ENCODE measurements around the gene NCKAP1. TPM values are rescaled to one million over a fixed set of nuclear protein-coding genes. Genes with fewer than 3 reads are reported as not detected.

The NCKAP1 gene
- total RNA-seq, 1 experiment from 2014 or later = 115 TPM

DNA sequence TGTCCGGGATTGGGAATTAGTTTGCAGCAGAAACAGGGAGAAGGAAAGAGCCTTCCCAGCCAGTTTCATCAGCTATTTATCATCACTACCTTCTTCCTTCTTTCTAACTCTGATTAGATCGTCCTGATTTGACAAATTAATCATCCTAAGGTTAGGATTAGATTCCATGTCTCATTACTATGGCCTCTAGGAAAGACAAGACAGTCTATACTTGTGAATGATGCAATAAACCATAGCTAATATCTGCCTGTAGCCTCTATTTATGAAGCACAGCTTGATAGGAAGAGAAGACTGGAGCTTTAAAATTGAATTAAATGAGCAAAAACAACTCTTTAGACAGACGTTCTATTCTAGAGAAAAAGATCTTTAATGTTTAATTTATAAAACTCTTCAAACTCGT, 146.6 kb downstream of the NCKAP1 start:
- ChIA-PET POLR2A (interaction anchor here (1.2 kb wide), 1 partner anchor 9 kb away, joined by 3 read pairs; no protein-coding TSS in a partner anchor), CTCF (interaction anchor here (1.0 kb wide), 1 partner anchor 88 kb away, joined by 3 read pairs; no protein-coding TSS in a partner anchor), RAD21 (ENCODE audit: low non-redundant PET in 1 of 2, low total read pairs in 2 of 2, uncharacterized antibody in 2 of 2, unreplicated experiment in 2 of 2) (no interaction called here)
- Histone ChIP-seq H3K9me3 (ENCODE audit: control insufficient read depth in 1 of 2, insufficient read depth in 1 of 2, low read depth in 1 of 2, low read length in 2 of 2) (no peaks in the 10 kb centered on the region), H3K9ac (ENCODE audit: low read length) (no peak overlapping the region), H3K4me2 (ENCODE audit: low read length) (no peak overlapping the region), H3K4me3 (replicated peaks in 1 of 2; ENCODE audit: low read depth in 1 of 2, low read length in 2 of 2) (no peak overlapping the region), H3K27me3 (ENCODE audit: insufficient read depth, low read length) (no peaks in the 10 kb centered on the region), H3K9me2 (ENCODE audit: insufficient read depth) (no peaks in the 10 kb centered on the region), H3K4me1 (ENCODE audit: control insufficient read depth in 1 of 2, insufficient read depth in 2 of 2, low read length in 2 of 2) (no peaks in the 10 kb centered on the region), H4K20me1 (ENCODE audit: insufficient read depth) (no peaks in the 10 kb centered on the region; the same call in 1 of the 2 replicates), H3K79me2 (ENCODE audit: insufficient read depth, low read length) (no peaks in the 10 kb centered on the region), H2AFZ (ENCODE audit: low read depth, low read length, poor library complexity, severe bottlenecking) (no peak overlapping the region), H3K36me3 (ENCODE audit: control insufficient read depth in 1 of 2, insufficient read depth in 2 of 2, low read length in 2 of 2) (no peaks in the 10 kb centered on the region), H3K27ac (ENCODE audit: low read depth, low read length) (no peak overlapping the region)
- no peak for ATAC-seq
- no TSS peak for BruUV-seq (replicated peaks)
- TF ChIP-seq POLR2AphosphoS5 (IDR thresholded peaks at IDR 0.05; ENCODE audit: low read depth, low read length) = no peak
- TF ChIP-seq POLR2A (IDR thresholded peaks at IDR 0.05; ENCODE audit: borderline replicate concordance, extremely low read depth, insufficient read depth, insufficient read length) = no peak
- TF ChIP-seq, protein P1, sequence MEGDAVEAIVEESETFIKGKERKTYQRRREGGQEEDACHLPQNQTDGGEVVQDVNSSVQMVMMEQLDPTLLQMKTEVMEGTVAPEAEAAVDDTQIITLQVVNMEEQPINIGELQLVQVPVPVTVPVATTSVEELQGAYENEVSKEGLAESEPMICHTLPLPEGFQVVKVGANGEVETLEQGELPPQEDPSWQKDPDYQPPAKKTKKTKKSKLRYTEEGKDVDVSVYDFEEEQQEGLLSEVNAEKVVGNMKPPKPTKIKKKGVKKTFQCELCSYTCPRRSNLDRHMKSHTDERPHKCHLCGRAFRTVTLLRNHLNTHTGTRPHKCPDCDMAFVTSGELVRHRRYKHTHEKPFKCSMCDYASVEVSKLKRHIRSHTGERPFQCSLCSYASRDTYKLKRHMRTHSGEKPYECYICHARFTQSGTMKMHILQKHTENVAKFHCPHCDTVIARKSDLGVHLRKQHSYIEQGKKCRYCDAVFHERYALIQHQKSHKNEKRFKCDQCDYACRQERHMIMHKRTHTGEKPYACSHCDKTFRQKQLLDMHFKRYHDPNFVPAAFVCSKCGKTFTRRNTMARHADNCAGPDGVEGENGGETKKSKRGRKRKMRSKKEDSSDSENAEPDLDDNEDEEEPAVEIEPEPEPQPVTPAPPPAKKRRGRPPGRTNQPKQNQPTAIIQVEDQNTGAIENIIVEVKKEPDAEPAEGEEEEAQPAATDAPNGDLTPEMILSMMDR (IDR thresholded peaks at IDR 0.05 in 2 of 3, conservative IDR thresholded peaks at IDR 0.05 in 1 of 3; ENCODE audit: borderline replicate concordance in 1 of 3, insufficient read depth in 1 of 3, low read depth in 2 of 3, low read length in 2 of 3) = no peak
- no peak for TF ChIP-seq EGR1 (IDR thresholded peaks at IDR 0.05; ENCODE audit: low read depth)
- TF ChIP-seq YY1 (IDR thresholded peaks at IDR 0.05; ENCODE audit: extremely low read depth, insufficient replicate concordance, low read depth, low read length) = no peak
- intact Hi-C loops (cut with micrococcal nuclease) = no loop called here
- no peak for DNase-seq (ENCODE audit: low read depth, low spot score)

DNA sequence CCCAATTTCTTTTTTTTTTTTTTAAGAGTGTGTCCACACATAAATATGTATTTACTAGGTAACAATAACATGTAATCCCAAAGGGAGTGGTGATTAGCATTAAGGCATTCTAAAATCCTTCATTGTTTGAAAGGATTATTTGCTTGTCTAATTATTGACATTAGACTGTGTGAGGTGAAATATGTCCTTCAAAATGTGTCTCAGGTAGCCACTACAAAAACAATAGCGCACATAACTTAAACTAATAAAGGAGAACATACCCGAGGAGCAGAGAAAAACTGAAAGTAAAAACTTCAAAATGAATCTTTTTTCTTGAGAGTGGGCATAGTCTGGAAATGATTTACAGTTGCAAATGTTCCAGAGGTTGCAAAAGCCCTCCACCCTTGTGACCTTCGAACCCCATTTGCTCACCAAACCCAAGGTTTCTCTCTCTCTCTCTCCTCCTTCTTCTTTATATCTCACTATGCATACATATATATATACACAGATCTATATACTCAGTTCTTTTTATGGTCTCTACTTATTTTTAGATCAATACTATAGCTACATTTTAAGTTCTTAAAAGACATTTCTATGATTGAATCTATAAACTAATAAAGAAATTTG, 147.4 kb downstream of the NCKAP1 start:
- RAD21 ChIA-PET (ENCODE audit: low non-redundant PET in 1 of 2, low total read pairs in 2 of 2, uncharacterized antibody in 2 of 2, unreplicated experiment in 2 of 2) = no interaction called here
- H3K4me3 ChIP-seq (replicated peaks in 1 of 2; ENCODE audit: low read depth in 1 of 2, low read length in 2 of 2) = no peak overlapping the region
- TF ChIP-seq RAD21 (IDR thresholded peaks at IDR 0.05; ENCODE audit: low read depth) (no peak), JUND (IDR thresholded peaks at IDR 0.05) (no peak), ZFX (IDR thresholded peaks at IDR 0.05) (no peak), CBX3 (IDR thresholded peaks at IDR 0.05; ENCODE audit: low read depth) (no peak), EGR1 (IDR thresholded peaks at IDR 0.05; ENCODE audit: low read depth) (no peak), SIN3A (IDR thresholded peaks at IDR 0.05; ENCODE audit: low read depth) (no peak), CEBPB (IDR thresholded peaks at IDR 0.05; ENCODE audit: low read depth) (no peak), POLR2A (IDR thresholded peaks at IDR 0.05; ENCODE audit: borderline replicate concordance, extremely low read depth, insufficient read depth, insufficient read length) (no peak), EZH2phosphoT487 (IDR thresholded peaks at IDR 0.05; ENCODE audit: borderline replicate concordance) (no peak), TCF7L2 (IDR thresholded peaks at IDR 0.05; ENCODE audit: borderline replicate concordance, extremely low read depth, insufficient read depth, insufficient read length) (no peak)
- TF ChIP-seq, protein P2, sequence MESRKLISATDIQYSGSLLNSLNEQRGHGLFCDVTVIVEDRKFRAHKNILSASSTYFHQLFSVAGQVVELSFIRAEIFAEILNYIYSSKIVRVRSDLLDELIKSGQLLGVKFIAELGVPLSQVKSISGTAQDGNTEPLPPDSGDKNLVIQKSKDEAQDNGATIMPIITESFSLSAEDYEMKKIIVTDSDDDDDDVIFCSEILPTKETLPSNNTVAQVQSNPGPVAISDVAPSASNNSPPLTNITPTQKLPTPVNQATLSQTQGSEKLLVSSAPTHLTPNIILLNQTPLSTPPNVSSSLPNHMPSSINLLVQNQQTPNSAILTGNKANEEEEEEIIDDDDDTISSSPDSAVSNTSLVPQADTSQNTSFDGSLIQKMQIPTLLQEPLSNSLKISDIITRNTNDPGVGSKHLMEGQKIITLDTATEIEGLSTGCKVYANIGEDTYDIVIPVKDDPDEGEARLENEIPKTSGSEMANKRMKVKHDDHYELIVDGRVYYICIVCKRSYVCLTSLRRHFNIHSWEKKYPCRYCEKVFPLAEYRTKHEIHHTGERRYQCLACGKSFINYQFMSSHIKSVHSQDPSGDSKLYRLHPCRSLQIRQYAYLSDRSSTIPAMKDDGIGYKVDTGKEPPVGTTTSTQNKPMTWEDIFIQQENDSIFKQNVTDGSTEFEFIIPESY (IDR thresholded peaks at IDR 0.05; ENCODE audit: extremely low read depth, insufficient replicate concordance, low read length) = no peak
- TF ChIP-seq, protein P3, sequence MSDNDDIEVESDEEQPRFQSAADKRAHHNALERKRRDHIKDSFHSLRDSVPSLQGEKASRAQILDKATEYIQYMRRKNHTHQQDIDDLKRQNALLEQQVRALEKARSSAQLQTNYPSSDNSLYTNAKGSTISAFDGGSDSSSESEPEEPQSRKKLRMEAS (IDR thresholded peaks at IDR 0.05) = no peak
- TF ChIP-seq, protein P4, sequence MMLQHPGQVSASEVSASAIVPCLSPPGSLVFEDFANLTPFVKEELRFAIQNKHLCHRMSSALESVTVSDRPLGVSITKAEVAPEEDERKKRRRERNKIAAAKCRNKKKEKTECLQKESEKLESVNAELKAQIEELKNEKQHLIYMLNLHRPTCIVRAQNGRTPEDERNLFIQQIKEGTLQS (IDR thresholded peaks at IDR 0.05) = no peak

More for the DNA sequence above, 147.4 kb downstream of the NCKAP1 start:
- H3K4me2 ChIP-seq (ENCODE audit: low read length) = no peak overlapping the region
- H3K9ac ChIP-seq (ENCODE audit: low read length) = no peak overlapping the region
- no TSS peak for BruUV-seq (replicated peaks)
- H3K79me2 ChIP-seq (ENCODE audit: insufficient read depth, low read length) = no peaks in the 10 kb centered on the region
- no peaks in the 10 kb centered on the region; the same call in 1 of the 2 replicates for H4K20me1 ChIP-seq (ENCODE audit: insufficient read depth)
- intact Hi-C loops (cut with micrococcal nuclease) = no loop called here
- no peaks in the 10 kb centered on the region for H3K9me3 ChIP-seq (ENCODE audit: control insufficient read depth in 1 of 2, insufficient read depth in 1 of 2, low read depth in 1 of 2, low read length in 2 of 2)
- H3K4me1 ChIP-seq (ENCODE audit: control insufficient read depth in 1 of 2, insufficient read depth in 2 of 2, low read length in 2 of 2) = no peaks in the 10 kb centered on the region
- no peaks in the 10 kb centered on the region for H3K27me3 ChIP-seq (ENCODE audit: insufficient read depth, low read length)
- ChIA-PET CTCF (interaction anchor here (1.0 kb wide), 1 partner anchor 89 kb away, joined by 3 read pairs; no protein-coding TSS in a partner anchor), POLR2A (interaction anchor here (1.2 kb wide), 1 partner anchor 8 kb away, joined by 3 read pairs; no protein-coding TSS in a partner anchor)
- DNase-seq (ENCODE audit: low read depth, low spot score) = no peak
- no peak for ATAC-seq
- no peak overlapping the region for H2AFZ ChIP-seq (ENCODE audit: low read depth, low read length, poor library complexity, severe bottlenecking)
- H3K36me3 ChIP-seq (ENCODE audit: control insufficient read depth in 1 of 2, insufficient read depth in 2 of 2, low read length in 2 of 2) = no peaks in the 10 kb centered on the region
- no peak overlapping the region for H3K27ac ChIP-seq (ENCODE audit: low read depth, low read length)
- H3K9me2 ChIP-seq (ENCODE audit: insufficient read depth) = no peaks in the 10 kb centered on the region
